A549 (cell line): ENCODE results near the gene VOPP1. TPM values are rescaled to one million over a fixed set of nuclear protein-coding genes. Genes with fewer than 3 reads are reported as not detected.

Source experiments
- ATAC-seq, 2 experiments: fragments of 200-7000 bp in 1 of 2; fragments of >200 bp in 1 of 2; cut with Nextera tagmentation in 1 of 2; cut with Tn5 transposase in 1 of 2; 3 replicates each; pipeline versions ENCODE4 v1.8.0 to v1.9.1; 2018 to 2020; ENCODE audit warnings: mild to moderate bottlenecking in 1 of 2, moderate library complexity in 1 of 2
- CTCF ChIA-PET: fragments of 300-600 bp; sonication (Branson Sonifier 250); formaldehyde crosslinking; extraction: SDS; loops from one replicate; lab custom pipeline; 2021; ENCODE audit warnings: antibody characterized with exemption, inconsistent platforms; lab: Yijun Ruan, JAX
- POLR2A ChIA-PET: fragments of 350-600 bp; formaldehyde crosslinking; extraction: SDS; loops from one replicate; lab custom pipeline; 2021; ENCODE audit warnings: antibody characterized with exemption, inconsistent platforms; lab: Yijun Ruan, JAX
- DNase-seq, 2 experiments: peaks; one replicate each; pipeline versions ENCODE4 v3.0.0 to v3.0.0-alpha.2; 2011 to 2016; ENCODE audit warnings: low read depth in 1 of 2, low spot score in 1 of 2
- FAIRE-seq: peaks from 2 replicates; lab custom pipeline; 2011; peaks lifted over from hg19 to GRCh38; lab: Jason Lieb, UNC
- H3K27ac ChIP-seq, 2 experiments: fragments of >200 bp; sonication (Bioruptor Twin); formaldehyde crosslinking; 3 replicates each; pipeline ENCODE4 v1.5.1; 2016 to 2017
- H3K4me1 ChIP-seq: fragments of >200 bp; sonication (Bioruptor Twin); formaldehyde crosslinking; 3 replicates; pipeline ENCODE4 v1.6.1; 2016
- H3K4me2 ChIP-seq: fragments of >200 bp; sonication (Bioruptor Twin); formaldehyde crosslinking; 3 replicates; pipeline ENCODE4 v1.6.1; 2016
- H3K4me3 ChIP-seq: fragments of >200 bp; sonication (Bioruptor Twin); formaldehyde crosslinking; 3 replicates; pipeline ENCODE4 v1.5.1; 2016
- H3K9me3 ChIP-seq: fragments of >200 bp; sonication (Bioruptor Twin); formaldehyde crosslinking; 3 replicates; pipeline ENCODE4 v1.6.1; 2016
- CHD2 ChIP-seq: fragments of 150-350 bp; IDR thresholded peaks from 2 replicates; pipeline ENCODE4 v1.6.1; 2014; ENCODE audit warnings: low read length; ENCODE audit not compliant: partially characterized antibody
- CHD4 ChIP-seq: fragments of 200-600 bp; sonication (generic); IDR thresholded peaks from 2 replicates; pipeline ENCODE4 v1.6.1; 2016; ENCODE audit warnings: antibody characterized with exemption, mild to moderate bottlenecking, borderline replicate concordance
- EHF ChIP-seq: fragments of 250-450 bp; sonication (Bioruptor Pico); IDR thresholded peaks from 2 replicates; pipeline ENCODE4 v1.5.0; 2020; ENCODE audit warnings: mild to moderate bottlenecking
- EHMT2 ChIP-seq: fragments of 200-600 bp; sonication (generic); IDR thresholded peaks from 2 replicates; pipeline ENCODE4 v1.6.1; 2016; ENCODE audit warnings: antibody characterized with exemption, low read depth, mild to moderate bottlenecking, moderate library complexity
- ESRRA ChIP-seq: fragments of 150-350 bp; IDR thresholded peaks from 2 replicates; pipeline ENCODE4 v1.6.1; 2014; ENCODE audit warnings: mild to moderate bottlenecking, low read length, borderline replicate concordance
- FOSB ChIP-seq: fragments of 250-450 bp; sonication (Bioruptor Pico); IDR thresholded peaks from 2 replicates; pipeline ENCODE4 v1.5.0; 2020; ENCODE audit warnings: mild to moderate bottlenecking, moderate library complexity
- HOXA7 ChIP-seq: fragments of 250-450 bp; sonication (Bioruptor Pico); IDR thresholded peaks from 2 replicates; pipeline ENCODE4 v1.5.0; 2020; ENCODE audit warnings: mild to moderate bottlenecking, moderate library complexity
- HOXB13 ChIP-seq: fragments of 250-450 bp; sonication (Bioruptor Pico); IDR thresholded peaks from 2 replicates; pipeline ENCODE4 v1.5.0; 2020; ENCODE audit warnings: low read depth, mild to moderate bottlenecking, moderate library complexity
- KDM5A ChIP-seq: fragments of 200-600 bp; sonication (generic); IDR thresholded peaks from 2 replicates; pipeline ENCODE4 v1.6.1; 2016; ENCODE audit warnings: antibody characterized with exemption, mild to moderate bottlenecking
- MAFK ChIP-seq: fragments of 450-650 bp; IDR thresholded peaks from 2 replicates; pipeline ENCODE4 v1.6.1; 2014; ENCODE audit not compliant: partially characterized antibody
- MAZ ChIP-seq: fragments of 150-350 bp; IDR thresholded peaks from 2 replicates; pipeline ENCODE4 v1.6.1; 2014; ENCODE audit warnings: antibody characterized with exemption, low read depth, low read length, borderline replicate concordance
- NR3C1 ChIP-seq: fragments of >200 bp; sonication (Bioruptor Twin); formaldehyde crosslinking; IDR thresholded peaks from 3 replicates; pipeline ENCODE4 v1.6.1; 2017
- PHF8 ChIP-seq: fragments of 200-600 bp; sonication (generic); IDR thresholded peaks from 2 replicates; pipeline ENCODE4 v1.6.1; 2016; ENCODE audit warnings: low read depth, mild to moderate bottlenecking, antibody characterized with exemption, moderate library complexity, borderline replicate concordance
- POLR2AphosphoS2 ChIP-seq: conservative IDR thresholded peaks from 2 replicates; pipeline ENCODE4 v1.6.1; 2012; ENCODE audit warnings: low read length, improper control_type of control experiment, inconsistent platforms
- RARB ChIP-seq: fragments of 250-450 bp; sonication (Bioruptor Pico); IDR thresholded peaks from 2 replicates; pipeline ENCODE4 v1.8.0; 2021; ENCODE audit warnings: mild to moderate bottlenecking, moderate library complexity
- RFX5 ChIP-seq: fragments of 450-650 bp; IDR thresholded peaks from 2 replicates; pipeline ENCODE4 v1.7.1; 2014; ENCODE audit warnings: antibody characterized with exemption, mild to moderate bottlenecking, moderate library complexity
- SMC3 ChIP-seq: fragments of >200 bp; sonication (Bioruptor Twin); formaldehyde crosslinking; IDR thresholded peaks from 3 replicates; pipeline ENCODE4 v1.6.1; 2018; ENCODE audit warnings: inconsistent platforms
- SREBF2 ChIP-seq: fragments of 450-650 bp; IDR thresholded peaks from 2 replicates; pipeline ENCODE4 v1.6.1; 2014; ENCODE audit warnings: mild to moderate bottlenecking, moderate library complexity
- TP53 ChIP-seq: fragments of 250-450 bp; sonication (Bioruptor Pico); IDR thresholded peaks from 2 replicates; pipeline ENCODE4 v1.5.0; 2021; ENCODE audit warnings: mild to moderate bottlenecking, moderate library complexity
- ZC3H11A ChIP-seq: fragments of 450-650 bp; IDR thresholded peaks from 2 replicates; pipeline ENCODE4 v1.6.1; 2014; ENCODE audit warnings: antibody characterized with exemption, mild to moderate bottlenecking
- WGBS: methylation state at CpG from one replicate; pipeline ENCODE4 v1.1.6; 2017; ENCODE audit errors: missing lambda C conversion rate; 5-methylcytosine and 5-hydroxymethylcytosine counted together
- polyA plus RNA-seq, 4 experiments: library from polyadenylated mRNA; depleted of rRNA in 3 of 4; stranded (reverse); fragments of >200 nt; fragmentation: RNase III in 1 of 4; extraction: RNeasy Plus Mini Kit Qiagen cat#74134 plus additional on column Dnase treatment in 1 of 4; gene quantifications; 2 replicates in 3 of 4; 3 replicates in 1 of 4; pipeline ENCODE4 v1.2.3, GENCODE V29; 2011 to 2017
- TF ChIP-seq, protein P1 (sequence below): fragments of 450-650 bp; IDR thresholded peaks from 2 replicates; pipeline ENCODE4 v1.6.1; 2014; ENCODE audit warnings: antibody characterized with exemption
- TF ChIP-seq, protein P2 (sequence below): IDR thresholded peaks from 2 replicates; pipeline ENCODE4 v1.6.1; 2012
- TF ChIP-seq, protein P3 (sequence below): IDR thresholded peaks from 2 replicates; pipeline ENCODE4 v1.6.1; 2012; ENCODE audit warnings: low read depth, borderline replicate concordance
- TF ChIP-seq, protein P4 (sequence below): fragments of 250-450 bp; sonication (Bioruptor Pico); IDR thresholded peaks from 2 replicates; pipeline ENCODE4 v1.5.0; 2020; ENCODE audit warnings: low read depth, mild to moderate bottlenecking, moderate library complexity
- TF ChIP-seq, protein P5 (sequence below): fragments of >200 bp; sonication (Bioruptor Twin); formaldehyde crosslinking; IDR thresholded peaks from 3 replicates; pipeline ENCODE4 v1.5.1; 2016

Gene VOPP1
- polyA plus RNA-seq, 2 of the 4 experiments (the other 2 are of a cell fraction), result 68.1 to 73.4 TPM

DNA sequence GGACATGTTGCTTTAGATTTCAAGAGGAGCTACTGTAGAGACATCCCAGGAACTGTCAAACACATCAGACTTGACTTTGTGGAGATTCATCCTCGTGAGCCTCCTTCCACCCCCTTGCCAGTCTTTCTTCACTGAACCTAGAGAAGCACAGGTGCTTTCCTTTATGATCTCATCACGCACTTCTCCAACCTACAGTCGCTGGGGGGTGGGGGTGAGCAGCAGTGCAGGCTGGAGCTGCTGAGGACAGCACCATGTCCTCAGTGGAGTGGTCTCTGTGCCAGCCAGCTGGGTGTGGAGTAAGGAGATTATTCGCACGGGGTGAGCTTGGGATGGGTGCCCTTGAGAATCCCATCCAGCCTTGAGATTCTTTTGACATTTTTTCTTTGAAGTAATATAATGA, 88.1 kb downstream of the VOPP1 start:
- WGBS, result 96% methylated on average over 5 of the region's 5 CpGs
- no peak overlapping the region for H3K27ac ChIP-seq
- no peaks in the 10 kb centered on the region for H3K9me3 ChIP-seq
- no peak for FAIRE-seq
- no peak for ATAC-seq
- POLR2A ChIA-PET, result no interaction called here
- TF ChIP-seq HOXB13 (CRISPR knock-in tag), result no peak
- TF ChIP-seq TP53 (CRISPR knock-in tag), result no peak
- TF ChIP-seq SREBF2, result no peak
- TF ChIP-seq, protein P1, sequence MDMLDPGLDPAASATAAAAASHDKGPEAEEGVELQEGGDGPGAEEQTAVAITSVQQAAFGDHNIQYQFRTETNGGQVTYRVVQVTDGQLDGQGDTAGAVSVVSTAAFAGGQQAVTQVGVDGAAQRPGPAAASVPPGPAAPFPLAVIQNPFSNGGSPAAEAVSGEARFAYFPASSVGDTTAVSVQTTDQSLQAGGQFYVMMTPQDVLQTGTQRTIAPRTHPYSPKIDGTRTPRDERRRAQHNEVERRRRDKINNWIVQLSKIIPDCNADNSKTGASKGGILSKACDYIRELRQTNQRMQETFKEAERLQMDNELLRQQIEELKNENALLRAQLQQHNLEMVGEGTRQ, result no peak
- TF ChIP-seq MAZ, result no peak
- no peak for TF ChIP-seq ZC3H11A
- TF ChIP-seq, protein P2, sequence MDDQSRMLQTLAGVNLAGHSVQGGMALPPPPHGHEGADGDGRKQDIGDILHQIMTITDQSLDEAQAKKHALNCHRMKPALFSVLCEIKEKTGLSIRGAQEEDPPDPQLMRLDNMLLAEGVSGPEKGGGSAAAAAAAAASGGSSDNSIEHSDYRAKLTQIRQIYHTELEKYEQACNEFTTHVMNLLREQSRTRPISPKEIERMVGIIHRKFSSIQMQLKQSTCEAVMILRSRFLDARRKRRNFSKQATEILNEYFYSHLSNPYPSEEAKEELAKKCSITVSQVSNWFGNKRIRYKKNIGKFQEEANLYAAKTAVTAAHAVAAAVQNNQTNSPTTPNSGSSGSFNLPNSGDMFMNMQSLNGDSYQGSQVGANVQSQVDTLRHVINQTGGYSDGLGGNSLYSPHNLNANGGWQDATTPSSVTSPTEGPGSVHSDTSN, result no peak
- H3K4me2 ChIP-seq, result no peak overlapping the region
- no peak overlapping the region for H3K4me3 ChIP-seq
- no peak for DNase-seq
- no peaks in the 10 kb centered on the region for H3K4me1 ChIP-seq
- CTCF ChIA-PET, result interaction anchor here (1.0 kb wide), 1 partner anchor 16 kb away, joined by 3 read pairs; no protein-coding TSS in a partner anchor

DNA sequence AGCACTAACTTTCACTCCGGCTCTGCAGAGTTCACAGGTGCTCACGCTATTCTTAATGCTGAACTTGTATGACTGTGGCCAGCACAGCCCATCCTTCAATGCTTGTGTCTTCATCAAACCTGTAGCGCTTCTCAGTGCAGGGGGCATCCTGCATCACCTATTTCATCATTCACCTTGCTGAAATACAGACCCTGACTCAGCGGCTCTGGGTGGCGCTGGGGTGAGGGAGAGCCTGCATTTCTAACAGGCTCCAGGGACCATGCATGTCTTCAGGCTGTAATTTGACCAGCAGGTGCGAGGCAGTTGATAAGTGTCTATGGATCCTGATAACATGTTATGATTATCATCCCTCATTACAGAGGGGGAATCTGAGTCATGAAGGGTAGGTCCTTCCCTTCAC, 89.3 kb downstream of the VOPP1 start:
- H3K4me3 ChIP-seq, result no peak overlapping the region
- ChIA-PET POLR2A (no interaction called here), CTCF (no interaction called here)
- TF ChIP-seq NR3C1 (no peak), ESRRA (no peak), EHMT2 (no peak), HOXA7 (no peak), CHD2 (no peak), CHD4 (no peak), ZC3H11A (no peak), SMC3 (no peak), RFX5 (no peak), KDM5A (no peak), PHF8 (no peak), POLR2AphosphoS2 (no peak), EHF (CRISPR knock-in tag) (no peak), FOSB (CRISPR knock-in tag) (no peak), MAFK (no peak), RARB (no peak)
- TF ChIP-seq, protein P3, sequence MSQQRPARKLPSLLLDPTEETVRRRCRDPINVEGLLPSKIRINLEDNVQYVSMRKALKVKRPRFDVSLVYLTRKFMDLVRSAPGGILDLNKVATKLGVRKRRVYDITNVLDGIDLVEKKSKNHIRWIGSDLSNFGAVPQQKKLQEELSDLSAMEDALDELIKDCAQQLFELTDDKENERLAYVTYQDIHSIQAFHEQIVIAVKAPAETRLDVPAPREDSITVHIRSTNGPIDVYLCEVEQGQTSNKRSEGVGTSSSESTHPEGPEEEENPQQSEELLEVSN, result no peak
- TF ChIP-seq, protein P4, sequence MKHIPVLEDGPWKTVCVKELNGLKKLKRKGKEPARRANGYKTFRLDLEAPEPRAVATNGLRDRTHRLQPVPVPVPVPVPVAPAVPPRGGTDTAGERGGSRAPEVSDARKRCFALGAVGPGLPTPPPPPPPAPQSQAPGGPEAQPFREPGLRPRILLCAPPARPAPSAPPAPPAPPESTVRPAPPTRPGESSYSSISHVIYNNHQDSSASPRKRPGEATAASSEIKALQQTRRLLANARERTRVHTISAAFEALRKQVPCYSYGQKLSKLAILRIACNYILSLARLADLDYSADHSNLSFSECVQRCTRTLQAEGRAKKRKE (CRISPR knock-in tag), result no peak
- TF ChIP-seq, protein P5, sequence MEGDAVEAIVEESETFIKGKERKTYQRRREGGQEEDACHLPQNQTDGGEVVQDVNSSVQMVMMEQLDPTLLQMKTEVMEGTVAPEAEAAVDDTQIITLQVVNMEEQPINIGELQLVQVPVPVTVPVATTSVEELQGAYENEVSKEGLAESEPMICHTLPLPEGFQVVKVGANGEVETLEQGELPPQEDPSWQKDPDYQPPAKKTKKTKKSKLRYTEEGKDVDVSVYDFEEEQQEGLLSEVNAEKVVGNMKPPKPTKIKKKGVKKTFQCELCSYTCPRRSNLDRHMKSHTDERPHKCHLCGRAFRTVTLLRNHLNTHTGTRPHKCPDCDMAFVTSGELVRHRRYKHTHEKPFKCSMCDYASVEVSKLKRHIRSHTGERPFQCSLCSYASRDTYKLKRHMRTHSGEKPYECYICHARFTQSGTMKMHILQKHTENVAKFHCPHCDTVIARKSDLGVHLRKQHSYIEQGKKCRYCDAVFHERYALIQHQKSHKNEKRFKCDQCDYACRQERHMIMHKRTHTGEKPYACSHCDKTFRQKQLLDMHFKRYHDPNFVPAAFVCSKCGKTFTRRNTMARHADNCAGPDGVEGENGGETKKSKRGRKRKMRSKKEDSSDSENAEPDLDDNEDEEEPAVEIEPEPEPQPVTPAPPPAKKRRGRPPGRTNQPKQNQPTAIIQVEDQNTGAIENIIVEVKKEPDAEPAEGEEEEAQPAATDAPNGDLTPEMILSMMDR, result no peak
- TF ChIP-seq, protein P1, result no peak
- no peak overlapping the region for H3K4me2 ChIP-seq
- no peak for DNase-seq
- no peak for FAIRE-seq
- no peaks in the 10 kb centered on the region for H3K4me1 ChIP-seq
- H3K27ac ChIP-seq, result no peak overlapping the region
- ATAC-seq, result no peak
- 92% methylated on average over 6 of the region's 6 CpGs for WGBS
- no peaks in the 10 kb centered on the region for H3K9me3 ChIP-seq
